Hepatocyte (in vitro differentiated cells): ENCODE results near the gene NUB1. TPM values are rescaled to one million over a fixed set of nuclear protein-coding genes. Genes with fewer than 3 reads are reported as not detected.

ENCODE experiments used
- DNase-seq: peaks from one replicate; pipeline ENCODE4 v3.0.0-alpha.2; 2016; ENCODE audit warnings: low spot score
- H2AFZ ChIP-seq: fragments of 200-600 bp; sonication (generic); 2 replicates; pipeline ENCODE4 v1.6.0; 2016; ENCODE audit warnings: antibody characterized with exemption, mild to moderate bottlenecking
- H3K27ac ChIP-seq: fragments of 200-600 bp; sonication (generic); 2 replicates; pipeline ENCODE4 v1.5.1; 2016; ENCODE audit warnings: mild to moderate bottlenecking
- H3K27me3 ChIP-seq: fragments of 200-600 bp; sonication (generic); 2 replicates; pipeline ENCODE4 v1.6.1; 2016
- H3K36me3 ChIP-seq: fragments of 200-600 bp; sonication (generic); replicated peaks from 2 replicates; pipeline ENCODE4 v1.5.1; 2016; ENCODE audit warnings: low read depth; ENCODE audit not compliant: insufficient read depth
- H3K4me1 ChIP-seq: fragments of 200-600 bp; sonication (generic); 2 replicates; pipeline ENCODE4 v1.5.1; 2016; ENCODE audit warnings: mild to moderate bottlenecking, moderate library complexity; ENCODE audit not compliant: insufficient read depth
- H3K4me2 ChIP-seq: fragments of 200-600 bp; sonication (generic); 2 replicates; pipeline ENCODE4 v1.6.0; 2016
- H3K4me3 ChIP-seq: fragments of 200-600 bp; sonication (generic); 2 replicates; pipeline ENCODE4 v1.5.1; 2016; ENCODE audit warnings: mild to moderate bottlenecking
- H3K79me2 ChIP-seq: fragments of 200-600 bp; sonication (generic); 2 replicates; pipeline ENCODE4 v1.6.0; 2017; ENCODE audit warnings: mild to moderate bottlenecking
- H3K9me2 ChIP-seq: fragments of 200-600 bp; sonication (generic); replicated peaks from 2 replicates; pipeline ENCODE4 v1.6.0; 2017; ENCODE audit warnings: mild to moderate bottlenecking; ENCODE audit not compliant: insufficient read depth
- H3K9me3 ChIP-seq: fragments of 200-600 bp; sonication (generic); 2 replicates; pipeline ENCODE4 v1.5.1; 2016; ENCODE audit warnings: low read depth, mild to moderate bottlenecking
- H4K20me1 ChIP-seq: fragments of 200-600 bp; sonication (generic); 2 replicates; pipeline ENCODE4 v1.6.0; 2016; ENCODE audit warnings: mild to moderate bottlenecking; ENCODE audit not compliant: insufficient read depth, poor library complexity, severe bottlenecking
- EZH2 ChIP-seq: fragments of 200-600 bp; sonication (generic); IDR thresholded peaks from 2 replicates; pipeline ENCODE4 v1.6.1; 2016; ENCODE audit warnings: antibody characterized with exemption, mild to moderate bottlenecking, borderline replicate concordance
- EZH2phosphoT487 ChIP-seq: fragments of 200-600 bp; sonication (generic); IDR thresholded peaks from one replicate; pipeline ENCODE4 v1.6.1; 2018; ENCODE audit warnings: antibody characterized with exemption, mild to moderate bottlenecking, low read depth, moderate library complexity; ENCODE audit not compliant: unreplicated experiment, severe bottlenecking
- WGBS: methylation state at CpG from one replicate; pipeline ENCODE4 v1.1.6; 2016; ENCODE audit warnings: low lambda C conversion rate; ENCODE audit errors: missing lambda C conversion rate; 5-methylcytosine and 5-hydroxymethylcytosine counted together
- polyA plus RNA-seq: library from polyadenylated mRNA; unstranded; fragments of >200 nt; fragmentation: Nextera tagmentation; extraction: Ambion mirVana; gene quantifications from 2 replicates; pipeline ENCODE4 v1.2.1, GENCODE V29; 2016
- total RNA-seq: library from RNA; depleted of rRNA; stranded (reverse); fragments of >200 nt; gene quantifications from 2 replicates; pipeline ENCODE4 v1.2.3, GENCODE V29; 2014
- TF ChIP-seq, protein P1 (sequence below): fragments of 200-600 bp; sonication (generic); IDR thresholded peaks from 2 replicates; pipeline ENCODE4 v1.5.1; 2016; ENCODE audit warnings: antibody characterized with exemption, mild to moderate bottlenecking; ENCODE audit not compliant: poor library complexity

Gene NUB1
- total and polyA plus RNA-seq, 2 experiments from 2014 or later = 28.4 to 38.6 TPM

DNA sequence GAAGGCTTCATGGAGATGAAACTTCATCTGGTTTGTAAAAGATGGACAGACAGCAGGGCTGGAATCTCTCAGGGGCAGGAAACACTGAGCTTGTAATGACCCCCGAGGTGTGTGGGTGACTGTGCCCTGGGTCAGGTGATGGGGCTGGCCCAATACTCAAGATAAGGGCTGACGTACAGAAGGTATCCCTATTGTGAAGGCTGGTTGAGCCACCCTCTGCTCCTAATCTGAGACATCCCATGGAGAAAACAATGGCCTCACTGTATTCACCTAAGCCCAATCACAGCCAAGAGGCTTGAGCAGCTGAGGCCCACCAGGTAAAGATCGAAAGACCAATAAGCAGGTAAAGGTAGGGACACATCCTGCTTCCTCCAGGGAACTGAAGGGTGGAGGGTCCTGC is 34.8 kb upstream of the NUB1 start:
- Histone ChIP-seq H3K9me3 (no peaks in the 10 kb centered on the region), H3K27ac (no peak overlapping the region), H3K4me3 (no peak overlapping the region), H3K36me3 (no peaks in the 10 kb centered on the region), H2AFZ (no peak overlapping the region), H3K4me2 (no peak overlapping the region), H3K9me2 (no peaks in the 10 kb centered on the region), H3K79me2 (no peaks in the 10 kb centered on the region), H4K20me1 (no peaks in the 10 kb centered on the region), H3K4me1 (peaks cover 4% of the 10 kb centered on the region), H3K27me3 (peaks cover 10% of the 10 kb centered on the region)
- 66% methylated on average over 3 of the region's 3 CpGs for WGBS
- no peak for TF ChIP-seq EZH2
- TF ChIP-seq, protein P1, sequence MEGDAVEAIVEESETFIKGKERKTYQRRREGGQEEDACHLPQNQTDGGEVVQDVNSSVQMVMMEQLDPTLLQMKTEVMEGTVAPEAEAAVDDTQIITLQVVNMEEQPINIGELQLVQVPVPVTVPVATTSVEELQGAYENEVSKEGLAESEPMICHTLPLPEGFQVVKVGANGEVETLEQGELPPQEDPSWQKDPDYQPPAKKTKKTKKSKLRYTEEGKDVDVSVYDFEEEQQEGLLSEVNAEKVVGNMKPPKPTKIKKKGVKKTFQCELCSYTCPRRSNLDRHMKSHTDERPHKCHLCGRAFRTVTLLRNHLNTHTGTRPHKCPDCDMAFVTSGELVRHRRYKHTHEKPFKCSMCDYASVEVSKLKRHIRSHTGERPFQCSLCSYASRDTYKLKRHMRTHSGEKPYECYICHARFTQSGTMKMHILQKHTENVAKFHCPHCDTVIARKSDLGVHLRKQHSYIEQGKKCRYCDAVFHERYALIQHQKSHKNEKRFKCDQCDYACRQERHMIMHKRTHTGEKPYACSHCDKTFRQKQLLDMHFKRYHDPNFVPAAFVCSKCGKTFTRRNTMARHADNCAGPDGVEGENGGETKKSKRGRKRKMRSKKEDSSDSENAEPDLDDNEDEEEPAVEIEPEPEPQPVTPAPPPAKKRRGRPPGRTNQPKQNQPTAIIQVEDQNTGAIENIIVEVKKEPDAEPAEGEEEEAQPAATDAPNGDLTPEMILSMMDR = no peak
- TF ChIP-seq EZH2phosphoT487 = no peak
- DNase-seq = no peak

DNA sequence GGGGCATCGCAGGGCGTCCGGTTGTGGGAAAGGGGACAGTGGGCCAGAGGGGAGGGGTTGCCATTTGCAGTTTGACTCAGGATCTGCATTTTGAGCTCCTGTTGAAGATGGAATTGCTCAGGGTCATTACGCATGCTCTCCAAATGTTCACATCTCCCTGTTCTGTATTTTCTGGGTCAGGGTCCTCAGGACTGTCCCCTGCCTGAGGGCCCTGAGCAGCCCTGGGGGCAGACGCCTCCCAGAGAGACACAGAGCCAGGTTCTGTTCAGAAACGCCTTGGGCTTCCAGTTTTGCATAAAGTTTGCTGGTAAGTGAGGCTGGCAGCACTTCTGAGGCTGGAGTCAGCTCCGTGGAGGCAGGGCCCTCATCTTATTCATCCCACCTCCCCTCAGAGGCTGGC is 34.1 kb upstream of the NUB1 start:
- WGBS = 85% methylated on average over 7 of the region's 7 CpGs
- no peaks in the 10 kb centered on the region for H3K79me2 ChIP-seq

DNA sequence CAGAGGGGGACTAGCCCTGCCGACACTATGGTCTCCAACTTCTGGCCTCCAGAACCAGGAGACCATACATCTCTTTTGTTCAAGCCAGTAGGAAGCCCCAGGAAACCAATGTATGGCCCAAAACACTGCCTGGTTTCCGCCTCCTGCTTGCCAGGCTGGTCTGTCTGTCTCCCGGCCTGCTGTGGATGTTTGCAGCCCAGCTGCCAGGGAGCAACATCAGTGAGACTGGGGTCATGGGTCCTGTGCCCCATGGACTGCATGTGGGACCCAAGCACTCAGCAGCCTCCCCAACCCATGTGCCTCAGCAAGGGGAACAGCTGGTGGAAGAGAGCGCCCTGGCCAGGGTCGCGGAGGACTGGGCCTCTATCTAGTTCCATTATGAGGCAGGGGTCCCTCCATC is 33.4 kb upstream of the NUB1 start:
- no peak for TF ChIP-seq EZH2
- no peak for TF ChIP-seq EZH2phosphoT487
- TF ChIP-seq, protein P1 = no peak
- Histone ChIP-seq H3K9me3 (no peaks in the 10 kb centered on the region), H2AFZ (no peak overlapping the region), H3K9me2 (no peaks in the 10 kb centered on the region), H3K36me3 (no peaks in the 10 kb centered on the region), H3K27ac (no peak overlapping the region), H3K27me3 (peaks cover 4% of the 10 kb centered on the region), H3K4me1 (peaks cover 4% of the 10 kb centered on the region), H3K4me2 (no peak overlapping the region), H4K20me1 (no peaks in the 10 kb centered on the region), H3K79me2 (no peaks in the 10 kb centered on the region), H3K4me3 (no peak overlapping the region)
- 93% methylated on average over 6 of the region's 6 CpGs for WGBS
- no peak for DNase-seq

More for the DNA sequence above, 34.1 kb upstream of the NUB1 start:
- no peak overlapping the region for H3K4me2 ChIP-seq
- H4K20me1 ChIP-seq = no peaks in the 10 kb centered on the region
- H3K4me3 ChIP-seq = no peak overlapping the region
- H3K9me3 ChIP-seq = no peaks in the 10 kb centered on the region
- peaks cover 6% of the 10 kb centered on the region for H3K27me3 ChIP-seq
- H3K9me2 ChIP-seq = no peaks in the 10 kb centered on the region
- peaks cover 4% of the 10 kb centered on the region for H3K4me1 ChIP-seq
- no peak overlapping the region for H2AFZ ChIP-seq
- H3K27ac ChIP-seq = no peak overlapping the region
- TF ChIP-seq EZH2phosphoT487 = no peak
- no peaks in the 10 kb centered on the region for H3K36me3 ChIP-seq
- no peak for DNase-seq

DNA sequence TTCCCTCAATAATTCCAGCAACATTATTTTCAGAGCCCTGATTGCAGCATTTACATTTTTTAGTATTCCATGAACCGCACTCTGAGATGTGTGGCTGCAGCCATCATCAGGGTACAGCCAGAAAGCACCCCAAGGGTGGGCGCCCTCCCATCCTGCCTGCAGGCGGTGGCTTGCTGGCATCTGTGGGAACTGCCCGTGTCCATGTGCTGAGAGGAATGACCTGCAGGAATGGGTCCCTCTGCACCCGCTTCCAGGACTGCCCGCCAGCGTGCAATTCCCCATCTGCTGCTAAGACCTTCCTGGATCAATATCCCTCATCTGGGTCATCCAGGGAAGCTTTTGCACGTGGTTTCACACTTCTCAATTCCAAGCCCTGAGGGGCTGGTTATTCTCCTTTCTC is 32.8 kb upstream of the NUB1 start:
- Histone ChIP-seq H3K27me3 (peaks cover 4% of the 10 kb centered on the region), H3K4me1 (peaks cover under 1% of the 10 kb centered on the region), H2AFZ (no peak overlapping the region), H3K9me3 (no peaks in the 10 kb centered on the region), H3K79me2 (no peaks in the 10 kb centered on the region), H3K36me3 (no peaks in the 10 kb centered on the region), H3K4me2 (no peak overlapping the region), H3K4me3 (no peak overlapping the region), H3K9me2 (no peaks in the 10 kb centered on the region), H4K20me1 (no peaks in the 10 kb centered on the region), H3K27ac (no peak overlapping the region)
- no peak for TF ChIP-seq EZH2
- TF ChIP-seq, protein P1 = no peak
- no peak for TF ChIP-seq EZH2phosphoT487
- DNase-seq = no peak
- WGBS = 80% methylated on average over 8 of the region's 8 CpGs
